Measurements from ENCODE around the gene ELSPBP1.
"Not testable (repeated sequence)": the region's sequence is repeated elsewhere in the genome, so short reads cannot be mapped to it uniquely, and the experiment has no call there.

GRCh38 chr19:47955936-47956335, 38.5 kb upstream of the ELSPBP1 start:
- not testable (repeated sequence) for TF ChIP-seq POLR2A, CTCF (IDR thresholded peaks at IDR 0.05)
